Ureter (tissue), 1 donor: ENCODE data around the gene PJA2. TPM values are rescaled to one million over a fixed set of nuclear protein-coding genes. Genes with fewer than 3 reads are reported as not detected.
"Not testable (repeated sequence)": the region's sequence is repeated elsewhere in the genome, so short reads cannot be mapped to it uniquely, and the experiment has no call there.

Source experiments
- DNase-seq: peaks from one replicate; pipeline ENCODE4 v3.0.0-alpha.2; 2020; ENCODE audit warnings: low spot score
- total RNA-seq: library from RNA; stranded (reverse); gene quantifications from one replicate; pipeline ENCODE4 v1.2.4, GENCODE V29; 2023
- donor health status: DM: yes; HTN: yes; CAD: no.

Gene PJA2
- total RNA-seq, 1 donor from 2014 or later, result 102 TPM

DNA sequence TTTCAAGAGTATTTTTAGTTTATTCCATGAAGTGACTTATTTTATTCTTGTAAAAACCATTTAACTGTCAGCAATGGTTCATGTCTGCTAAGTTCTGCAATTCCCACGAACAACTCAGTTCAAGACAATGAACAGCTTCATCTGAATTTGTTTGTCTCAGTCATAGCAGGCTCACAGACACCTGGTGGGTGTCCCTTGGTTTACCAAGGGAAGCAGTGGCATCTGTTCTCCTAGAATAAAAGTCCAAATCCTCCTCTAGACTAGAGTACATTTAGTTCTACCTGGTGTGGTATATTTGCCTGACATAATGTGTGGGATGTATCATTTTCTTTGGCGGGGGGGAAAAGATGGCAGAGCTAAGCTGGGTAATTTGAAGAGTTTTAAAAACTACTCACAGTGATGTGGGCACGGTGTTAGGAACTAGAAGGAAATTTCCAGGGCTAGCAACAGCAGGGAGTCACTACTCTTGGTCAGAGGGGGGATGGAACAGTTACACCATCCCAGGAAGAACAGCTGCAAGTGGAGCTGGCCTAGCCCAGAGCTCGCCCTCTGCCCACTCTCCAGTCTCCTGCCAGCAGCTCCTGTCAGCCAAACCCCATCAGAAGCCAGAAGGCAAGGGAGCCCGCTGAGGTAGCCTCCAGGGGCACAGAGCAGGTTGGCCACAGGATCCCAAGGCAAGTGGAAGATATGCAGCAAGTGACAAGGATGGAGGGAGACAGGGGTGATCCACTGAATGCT is 100.3 kb downstream of the PJA2 start:
- no peak for DNase-seq

DNA sequence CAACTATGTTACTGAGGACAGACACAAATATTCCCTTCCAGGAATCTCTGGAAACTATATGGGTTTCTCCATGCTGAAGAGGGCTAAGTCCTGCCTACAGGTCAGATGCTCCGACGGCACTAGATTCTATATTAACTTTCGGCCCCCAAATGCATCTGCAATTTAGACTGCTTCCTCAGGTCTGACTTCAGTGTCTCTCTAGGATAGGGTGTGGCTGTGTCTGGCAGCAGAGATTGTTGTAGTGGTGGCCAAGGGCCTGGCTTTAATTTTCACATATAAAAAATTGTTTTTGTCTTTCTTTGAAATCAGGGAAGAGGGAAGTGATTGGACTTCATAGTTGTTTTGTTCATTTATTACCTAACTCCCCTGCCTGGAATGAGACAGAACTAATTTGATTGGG is 101.8 kb downstream of the PJA2 start:
- DNase-seq, result no peak

- no peak for DNase-seq
These were observed 102.3 kb downstream of the PJA2 start for GRCh38 chr5:109307456-109307855.

- no peak for DNase-seq
These were observed 104.4 kb downstream of the PJA2 start for GRCh38 chr5:109305352-109305751.

- DNase-seq, result no peak
These were observed 105.5 kb downstream of the PJA2 start for GRCh38 chr5:109304309-109304708.

- DNase-seq, result no peak
These were observed 109.4 kb downstream of the PJA2 start for GRCh38 chr5:109300367-109300766.

DNA sequence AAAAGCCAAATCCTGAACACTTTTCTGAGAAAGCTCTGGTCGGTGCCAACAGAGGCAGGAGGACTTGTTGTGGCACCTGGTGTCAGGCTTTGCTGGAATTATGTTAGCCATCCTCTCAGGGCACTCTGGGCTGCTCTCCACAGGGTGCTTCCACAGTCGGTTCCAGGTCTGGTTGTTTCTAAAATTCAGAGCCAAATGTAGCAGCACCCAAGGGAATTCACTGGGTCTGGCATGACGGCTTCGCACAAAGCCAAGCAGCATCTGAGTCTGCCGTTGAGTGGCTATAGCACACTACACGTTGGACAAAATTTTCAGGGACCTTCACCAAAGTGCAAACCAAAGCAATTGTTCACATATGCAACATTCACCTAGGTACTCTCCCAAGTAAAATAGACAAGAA is 110.2 kb downstream of the PJA2 start:
- DNase-seq, result no peak

- no peak for DNase-seq
These were observed 111.0 kb downstream of the PJA2 start for GRCh38 chr5:109298794-109299193.

GRCh38 chr5:109297900-109298299 is 111.9 kb downstream of the PJA2 start:
- no peak for DNase-seq

DNA sequence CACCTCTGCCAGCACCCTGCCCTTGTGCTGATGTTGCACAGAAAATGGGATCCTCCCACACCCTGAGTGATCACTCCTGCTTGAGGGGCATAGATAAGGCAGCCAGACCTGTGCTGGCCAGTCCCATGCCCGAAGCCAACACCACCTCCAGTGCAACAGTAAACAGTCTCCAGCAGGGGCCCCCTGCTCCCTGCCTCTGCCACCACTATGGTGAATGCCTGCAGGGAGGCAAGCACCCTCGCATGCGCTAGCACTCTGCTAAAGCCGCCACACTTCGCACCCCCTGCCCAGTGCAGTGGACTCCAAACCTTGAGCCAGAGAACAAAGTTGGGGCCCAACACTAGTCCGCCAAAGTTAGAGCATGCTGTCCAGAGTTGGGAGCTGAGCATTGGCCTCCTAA is 118.7 kb downstream of the PJA2 start:
- no peak for DNase-seq

DNA sequence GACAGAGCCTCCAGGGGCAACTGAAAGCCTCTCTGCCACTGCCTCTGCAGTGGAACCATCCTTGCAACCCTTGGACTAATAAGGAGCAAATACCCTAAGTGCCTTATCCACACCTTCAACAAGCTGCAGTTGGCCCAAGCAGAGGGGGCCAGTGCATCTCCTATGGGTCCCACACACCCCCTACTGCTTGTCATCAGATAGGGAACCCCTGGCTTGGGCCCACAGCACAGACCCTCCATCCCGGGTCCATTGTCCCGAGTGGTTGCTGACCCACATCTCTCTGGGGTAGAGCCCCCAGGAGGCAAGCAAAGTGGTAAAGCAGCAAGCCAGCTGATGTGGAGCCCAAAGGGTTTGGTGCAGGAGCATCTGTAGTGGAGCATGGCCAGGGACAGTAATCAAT is 119.5 kb downstream of the PJA2 start:
- DNase-seq, result no peak

- DNase-seq, result not testable (repeated sequence)
These were observed 123.1 kb downstream of the PJA2 start for GRCh38 chr5:109286628-109287027.
